ENCODE measurements around the gene NOXO1.

GRCh38 chr16:1977875-1978268 is 3.4 kb downstream of the NOXO1 start:
- TF ChIP-seq CTCF (IDR thresholded peaks at IDR 0.05; ENCODE audit: poor library complexity) (no peak), EZH2 (IDR thresholded peaks at IDR 0.05; ENCODE audit: borderline replicate concordance) (no peak)
